H9 (cell line): ENCODE data around the gene TYRO3. TPM values are rescaled to one million over a fixed set of nuclear protein-coding genes. Genes with fewer than 3 reads are reported as not detected.
A peak's percentile ranks its signal among the peaks of the same experiment; 100 is the strongest.

Experiments used
- DNase-seq: peaks from one replicate; pipeline ENCODE4 v3.0.0-alpha.2; 2017
- H2AFZ ChIP-seq: one replicate; pipeline ENCODE4 v1.6.1; 2013; ENCODE audit warnings: mild to moderate bottlenecking, low read length, control low read depth, moderate library complexity
- H2AK5ac ChIP-seq: 2 replicates; pipeline ENCODE4 v1.6.1; 2013; ENCODE audit warnings: low read length, control low read depth, mixed read lengths; ENCODE audit not compliant: insufficient read length
- H2BK120ac ChIP-seq: one replicate; pipeline ENCODE4 v1.6.1; 2013; ENCODE audit warnings: low read depth, mild to moderate bottlenecking, low read length, control low read depth, inconsistent platforms; ENCODE audit not compliant: poor library complexity, severe bottlenecking
- H2BK12ac ChIP-seq: 2 replicates; pipeline ENCODE4 v1.6.1; 2013; ENCODE audit warnings: low read length, control low read depth, mixed read lengths, low read depth; ENCODE audit not compliant: insufficient read length
- H2BK15ac ChIP-seq: 2 replicates; pipeline ENCODE4 v1.6.1; 2013; ENCODE audit warnings: low read depth, low read length, control low read depth
- H2BK20ac ChIP-seq: one replicate; pipeline ENCODE4 v1.6.1; 2013; ENCODE audit warnings: low read depth, mild to moderate bottlenecking, low read length, control low read depth, inconsistent platforms; ENCODE audit not compliant: poor library complexity, severe bottlenecking
- H2BK5ac ChIP-seq: 2 replicates; pipeline ENCODE4 v1.6.1; 2013; ENCODE audit warnings: low read length, control low read depth, mixed read lengths; ENCODE audit not compliant: insufficient read length
- H3K14ac ChIP-seq: 2 replicates; pipeline ENCODE4 v1.6.1; 2013; ENCODE audit warnings: low read length, control low read depth; ENCODE audit not compliant: insufficient read depth
- H3K18ac ChIP-seq: 2 replicates; pipeline ENCODE4 v1.6.1; 2013; ENCODE audit warnings: low read depth, mild to moderate bottlenecking, mixed read lengths, low read length, control low read depth; ENCODE audit not compliant: insufficient read length
- H3K23ac ChIP-seq: 2 replicates; pipeline ENCODE4 v1.6.1; 2013; ENCODE audit warnings: low read length, control low read depth, mixed read lengths, low read depth; ENCODE audit not compliant: insufficient read length
- H3K23me2 ChIP-seq: 2 replicates; pipeline ENCODE4 v1.6.1; 2013; ENCODE audit warnings: low read depth, mild to moderate bottlenecking, mixed read lengths, low read length, control low read depth; ENCODE audit not compliant: insufficient read length, poor library complexity, severe bottlenecking
- H3K27ac ChIP-seq: 2 replicates; pipeline ENCODE4 v1.5.1; 2013; ENCODE audit warnings: low read length, control low read depth, mixed read lengths, low read depth; ENCODE audit not compliant: insufficient read length
- H3K27me3 ChIP-seq: 2 replicates; pipeline ENCODE4 v1.6.1; 2013; ENCODE audit warnings: low read length, control low read depth, inconsistent platforms; ENCODE audit not compliant: insufficient read depth
- H3K4ac ChIP-seq: 2 replicates; pipeline ENCODE4 v1.6.1; 2013; ENCODE audit warnings: low read depth, mild to moderate bottlenecking, control low read depth, inconsistent platforms, low read length, moderate library complexity
- H3K4me1 ChIP-seq: 2 replicates; pipeline ENCODE4 v1.6.1; 2013; ENCODE audit warnings: low read length, control low read depth, inconsistent platforms; ENCODE audit not compliant: insufficient read depth
- H3K4me2 ChIP-seq: 2 replicates; pipeline ENCODE4 v1.6.1; 2013; ENCODE audit warnings: low read length, control low read depth, mixed read lengths; ENCODE audit not compliant: insufficient read length, insufficient read depth
- H3K56ac ChIP-seq: 2 replicates; pipeline ENCODE4 v1.6.1; 2013; ENCODE audit warnings: low read depth, mild to moderate bottlenecking, mixed read lengths, low read length, control low read depth; ENCODE audit not compliant: insufficient read length
- H3K79me1 ChIP-seq: 2 replicates; pipeline ENCODE4 v1.6.1; 2013; ENCODE audit warnings: low read depth, mild to moderate bottlenecking, moderate library complexity, low read length, control low read depth, inconsistent platforms; ENCODE audit not compliant: insufficient read depth, poor library complexity, severe bottlenecking
- H3K79me2 ChIP-seq: 2 replicates; pipeline ENCODE4 v1.6.1; 2013; ENCODE audit warnings: low read length, control low read depth, inconsistent platforms; ENCODE audit not compliant: insufficient read depth
- H3K9ac ChIP-seq: 2 replicates; pipeline ENCODE4 v1.6.1; 2013; ENCODE audit warnings: low read length, control low read depth, mixed read lengths; ENCODE audit not compliant: insufficient read length; ENCODE audit errors: extremely low read depth
- H3K9me3 ChIP-seq: one replicate; pipeline ENCODE4 v1.6.1; 2013; ENCODE audit warnings: low read depth, low read length, inconsistent platforms; ENCODE audit not compliant: control insufficient read depth
- H3T11ph ChIP-seq: one replicate; pipeline ENCODE4 v1.6.1; 2013; ENCODE audit warnings: mild to moderate bottlenecking, low read length, control low read depth, inconsistent platforms
- H4K20me1 ChIP-seq: one replicate; pipeline ENCODE4 v1.6.1; 2013; ENCODE audit not compliant: control insufficient read depth, insufficient read length, insufficient read depth
- H4K5ac ChIP-seq: 2 replicates; pipeline ENCODE4 v1.6.1; 2013; ENCODE audit warnings: low read depth, mild to moderate bottlenecking, mixed read lengths, low read length, control low read depth; ENCODE audit not compliant: insufficient read length
- H4K8ac ChIP-seq: replicated peaks from 2 replicates; pipeline ENCODE4 v1.6.1; 2013; ENCODE audit warnings: low read length, control low read depth, mixed read lengths, low read depth; ENCODE audit not compliant: insufficient read length
- H4K91ac ChIP-seq: 2 replicates; pipeline ENCODE4 v1.6.1; 2013; ENCODE audit warnings: low read depth, mild to moderate bottlenecking, moderate library complexity, mixed read lengths, low read length, control low read depth; ENCODE audit not compliant: insufficient read length
- H3K27ac Mint-ChIP-seq, 3 experiments: 2 replicates in 2 of 3; 3 replicates in 1 of 3; pipeline ENCODE4 v1.8.0; 2020 to 2021; ENCODE audit warnings: mixed read lengths in 3 of 3, mild to moderate bottlenecking in 1 of 3, moderate library complexity in 1 of 3
- H3K27me3 Mint-ChIP-seq: 2 replicates; pipeline ENCODE4 v1.8.0; 2021; ENCODE audit warnings: low read depth, mild to moderate bottlenecking, moderate library complexity, mixed read lengths
- H3K36me3 Mint-ChIP-seq, 3 experiments: 2 replicates in 2 of 3; 3 replicates in 1 of 3; pipeline ENCODE4 v1.8.0; 2020 to 2021; ENCODE audit warnings: low read depth in 3 of 3, mixed read lengths in 3 of 3; ENCODE audit not compliant: insufficient read depth in 1 of 3
- H3K4me1 Mint-ChIP-seq, 2 experiments: 2 replicates each; pipeline ENCODE4 v1.8.0; 2020; ENCODE audit warnings: mixed read lengths in 2 of 2
- H3K4me3 Mint-ChIP-seq, 2 experiments: 2 replicates in 1 of 2; 3 replicates in 1 of 2; pipeline ENCODE4 v1.8.0; 2020 to 2021; ENCODE audit warnings: mild to moderate bottlenecking in 2 of 2, mixed read lengths in 2 of 2, moderate library complexity in 1 of 2
- H3K9me3 Mint-ChIP-seq, 2 experiments: 2 replicates in 1 of 2; 3 replicates in 1 of 2; pipeline ENCODE4 v1.8.0; 2020; ENCODE audit warnings: mild to moderate bottlenecking in 2 of 2, mixed read lengths in 2 of 2, moderate library complexity in 1 of 2
- WGBS: extraction: QIAGEN DNeasy Blood & Tissue Kit; methylation state at CpG from one replicate; pipeline ENCODE4 v1.1.7; 2013; ENCODE audit warnings: missing lambda C conversion rate, low lambda C conversion rate, mixed read lengths; ENCODE audit not compliant: insufficient read length; ENCODE audit errors: extremely low coverage; 5-methylcytosine and 5-hydroxymethylcytosine counted together
- total RNA-seq: library from RNA; stranded (reverse); gene quantifications from 2 replicates; pipeline ENCODE4 v1.2.1, GENCODE V29; 2021
- TF ChIP-seq, protein P1 (sequence below): fragments of 200-600 bp; sonication (generic); conservative IDR thresholded peaks from 3 replicates; pipeline ENCODE4 v1.8.0; 2021; ENCODE audit warnings: antibody characterized with exemption, mild to moderate bottlenecking

The TYRO3 gene
- total RNA-seq, 1 experiment from 2014 or later: 124 TPM

DNA sequence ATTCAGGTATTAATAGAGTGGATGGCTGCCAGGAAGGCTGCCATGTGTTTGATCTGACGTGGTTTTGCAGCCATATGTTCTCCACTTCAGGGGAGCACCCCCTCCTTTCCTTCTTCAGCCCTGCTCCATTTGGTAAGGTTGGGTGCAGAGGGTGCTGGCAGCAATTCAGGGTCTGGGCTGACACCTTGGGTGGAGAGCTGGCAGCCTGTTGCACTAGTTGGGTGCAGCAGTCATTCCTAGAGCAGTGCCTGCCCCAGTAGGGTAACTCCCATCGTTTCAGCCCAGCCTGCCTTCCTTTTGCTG is 1.5 kb downstream of the TYRO3 start:
- H3K9me3 Mint-ChIP-seq: no peaks in the 10 kb centered on the region; a peak in 1 of 5 replicates
- H3K9ac ChIP-seq: peak overlapping the region; percentile 45
- TF ChIP-seq, protein P1, sequence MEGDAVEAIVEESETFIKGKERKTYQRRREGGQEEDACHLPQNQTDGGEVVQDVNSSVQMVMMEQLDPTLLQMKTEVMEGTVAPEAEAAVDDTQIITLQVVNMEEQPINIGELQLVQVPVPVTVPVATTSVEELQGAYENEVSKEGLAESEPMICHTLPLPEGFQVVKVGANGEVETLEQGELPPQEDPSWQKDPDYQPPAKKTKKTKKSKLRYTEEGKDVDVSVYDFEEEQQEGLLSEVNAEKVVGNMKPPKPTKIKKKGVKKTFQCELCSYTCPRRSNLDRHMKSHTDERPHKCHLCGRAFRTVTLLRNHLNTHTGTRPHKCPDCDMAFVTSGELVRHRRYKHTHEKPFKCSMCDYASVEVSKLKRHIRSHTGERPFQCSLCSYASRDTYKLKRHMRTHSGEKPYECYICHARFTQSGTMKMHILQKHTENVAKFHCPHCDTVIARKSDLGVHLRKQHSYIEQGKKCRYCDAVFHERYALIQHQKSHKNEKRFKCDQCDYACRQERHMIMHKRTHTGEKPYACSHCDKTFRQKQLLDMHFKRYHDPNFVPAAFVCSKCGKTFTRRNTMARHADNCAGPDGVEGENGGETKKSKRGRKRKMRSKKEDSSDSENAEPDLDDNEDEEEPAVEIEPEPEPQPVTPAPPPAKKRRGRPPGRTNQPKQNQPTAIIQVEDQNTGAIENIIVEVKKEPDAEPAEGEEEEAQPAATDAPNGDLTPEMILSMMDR: no peak

More for the DNA sequence above, 1.5 kb downstream of the TYRO3 start:
- no peak overlapping the region for H3T11ph ChIP-seq
- H4K20me1 ChIP-seq: no peaks in the 10 kb centered on the region
- Mint-ChIP-seq H3K36me3 (peaks cover 16 to 25% (median 21%) of the 10 kb centered on the region in 3 experiments; a peak in 6 of 7 replicates), H3K27me3 (no peaks in the 10 kb centered on the region), H3K27ac (peak overlapping the region in 1 of 3 experiments; percentile 95; a peak in 2 of 7 replicates), H3K4me3 (peak overlapping the region; percentile 85 to 88), H3K4me1 (peaks cover 66 to 69% of the 10 kb centered on the region in 2 experiments)
- no peak overlapping the region for H4K5ac ChIP-seq
- no peak overlapping the region for H2BK20ac ChIP-seq
- no peak overlapping the region for H2BK5ac ChIP-seq
- H3K79me1 ChIP-seq: no peaks in the 10 kb centered on the region
- no peak overlapping the region for H3K27ac ChIP-seq
- no CpG with 5 or more reads among the region's 2 CpGs for WGBS
- no peak for DNase-seq
- no peak overlapping the region for H4K8ac ChIP-seq
- H3K56ac ChIP-seq: no peak overlapping the region
- peak overlapping the region; percentile 79 for H3K4me2 ChIP-seq
- no peak overlapping the region for H2AK5ac ChIP-seq
- no peak overlapping the region; the same call in 1 of the 2 replicates for H3K14ac ChIP-seq
- H3K4ac ChIP-seq: no peak overlapping the region; the same call in 1 of the 2 replicates
- H2BK12ac ChIP-seq: no peak overlapping the region
- H3K27me3 ChIP-seq: no peaks in the 10 kb centered on the region; the same call in 1 of the 2 replicates
- H3K23me2 ChIP-seq: peaks cover 15% of the 10 kb centered on the region
- H4K91ac ChIP-seq: no peak overlapping the region
- H3K9me3 ChIP-seq: no peaks in the 10 kb centered on the region
- H3K18ac ChIP-seq: no peak overlapping the region
- no peak overlapping the region for H2AFZ ChIP-seq
- H3K4me1 ChIP-seq: peaks cover 26% of the 10 kb centered on the region; the same call in 1 of the 2 replicates
- H3K79me2 ChIP-seq: no peaks in the 10 kb centered on the region; the same call in 1 of the 2 replicates
- no peak overlapping the region for H2BK15ac ChIP-seq
- no peak overlapping the region for H3K23ac ChIP-seq
- H2BK120ac ChIP-seq: no peak overlapping the region
